GM21723 (cell line): Measurements from ENCODE around the gene EEPD1.
"Not testable (repeated sequence)": the region's sequence is repeated elsewhere in the genome, so short reads cannot be mapped to it uniquely, and the experiment has no call there.

Experiments used
- ATAC-seq: cut with Tn5 transposase; IDR thresholded peaks from one replicate; pipeline ENCODE4 v1.9.1; 2021; ENCODE audit warnings: mild to moderate bottlenecking, moderate library complexity; ENCODE audit not compliant: unreplicated experiment

The EEPD1 gene

GRCh38 chr7:36314491-36314890, 161.4 kb downstream of the EEPD1 start:
- ATAC-seq, result no peak

GRCh38 chr7:36315309-36315944, 162.4 kb downstream of the EEPD1 start:
- ATAC-seq, result no peak

GRCh38 chr7:36316319-36316718, 163.3 kb downstream of the EEPD1 start:
- ATAC-seq, result no peak

- ATAC-seq, result no peak
Measured at GRCh38 chr7:36317276-36317675, 164.2 kb downstream of the EEPD1 start.

- ATAC-seq, result no peak
Measured at GRCh38 chr7:36318116-36318515, 165.1 kb downstream of the EEPD1 start.

GRCh38 chr7:36321284-36321683, 168.2 kb downstream of the EEPD1 start:
- ATAC-seq, result not testable (repeated sequence)

GRCh38 chr7:36336390-36336789, 183.3 kb downstream of the EEPD1 start:
- no peak for ATAC-seq

GRCh38 chr7:36338256-36338655, 185.2 kb downstream of the EEPD1 start:
- ATAC-seq, result no peak

GRCh38 chr7:36343548-36343947, 190.5 kb downstream of the EEPD1 start:
- ATAC-seq, result no peak

GRCh38 chr7:36344622-36345021, 191.6 kb downstream of the EEPD1 start:
- ATAC-seq, result no peak

- no peak for ATAC-seq
Measured at GRCh38 chr7:36346260-36346831, 193.3 kb downstream of the EEPD1 start.

- ATAC-seq, result no peak
Measured at GRCh38 chr7:36348256-36348655, 195.2 kb downstream of the EEPD1 start.

- ATAC-seq, result no peak
Measured at GRCh38 chr7:36348771-36349170, 195.7 kb downstream of the EEPD1 start.

GRCh38 chr7:36349626-36350025, 196.6 kb downstream of the EEPD1 start:
- ATAC-seq, result no peak
